ENCODE data around the gene RYR1. TPM values are rescaled to one million over a fixed set of nuclear protein-coding genes. Genes with fewer than 3 reads are reported as not detected.

Gene RYR1
- total and polyA plus RNA-seq, 10 of the 15 experiments (the other 5 are each of a cell fraction or from before 2014, with no cell fraction given), result under 0.01 to 0.32 (median 0.07) TPM; not detected in 1

DNA sequence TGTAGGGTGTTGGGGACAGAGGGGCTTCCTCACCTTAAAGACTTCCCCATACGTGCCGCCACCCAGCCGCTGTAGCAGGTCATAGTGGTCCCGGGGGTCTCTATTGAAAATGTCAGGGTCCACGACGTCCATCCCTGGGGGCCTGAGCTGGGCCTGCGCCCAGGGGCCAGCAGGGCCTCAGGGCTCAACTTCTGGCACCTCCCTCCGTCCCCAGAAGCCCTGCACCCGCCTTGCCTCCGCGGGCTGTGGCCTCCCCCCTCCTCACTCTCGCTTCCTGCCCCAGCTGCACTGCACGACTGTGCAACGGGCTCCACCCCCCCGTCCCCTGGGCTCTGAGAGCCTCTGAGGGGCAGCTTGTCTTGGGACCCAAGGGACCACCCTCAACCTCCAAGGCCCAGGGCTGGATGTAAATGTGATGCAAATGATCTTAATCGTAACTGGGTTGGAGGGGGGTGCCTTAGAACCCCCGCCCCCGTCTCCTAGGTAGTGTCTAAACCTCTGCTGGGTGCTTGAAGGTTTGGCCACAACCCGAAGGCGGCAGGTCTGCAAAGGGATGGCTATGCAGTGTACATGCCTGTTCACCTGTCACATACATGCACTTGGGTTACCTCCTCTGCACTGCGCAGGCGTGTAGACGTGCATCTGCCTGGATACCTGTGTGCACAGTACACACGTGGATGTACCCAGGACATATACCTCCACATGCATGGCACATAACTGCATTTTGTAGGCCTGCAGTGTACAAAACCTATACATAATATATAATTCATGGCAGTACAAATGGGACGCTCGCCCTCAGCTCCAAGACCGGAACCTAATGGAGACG, 184.5 kb downstream of the RYR1 start, which contains the start of gene MAP4K1 (continued):
- TF ChIP-seq JUND (IDR thresholded peaks at IDR 0.05; ENCODE audit: low read depth, low read length) (no peak), SMC3 (IDR thresholded peaks at IDR 0.05; ENCODE audit: borderline replicate concordance, low read length) (no peak; the same call in 1 of the 2 replicates), BMI1 (IDR thresholded peaks at IDR 0.05; ENCODE audit: borderline replicate concordance) (no peak), RBBP5 (conservative IDR thresholded peaks at IDR 0.05) (no peak), BACH1 (IDR thresholded peaks at IDR 0.05; ENCODE audit: borderline replicate concordance) (peak; percentile 48), CBX5 (IDR thresholded peaks at IDR 0.05; ENCODE audit: low read depth) (no peak), MYB (IDR thresholded peaks at IDR 0.05; ENCODE audit: borderline replicate concordance, low read depth, low read length) (no peak), NR2C2 (IDR thresholded peaks at IDR 0.05; ENCODE audit: borderline replicate concordance, control insufficient read depth, insufficient read length, low read depth) (no peak), SPI1 (IDR thresholded peaks at IDR 0.05; ENCODE audit: borderline replicate concordance, insufficient read depth, low read depth, low read length) (peak; percentile 48; the same call in 1 of the 2 replicates), SREBF1 (IDR thresholded peaks at IDR 0.05; ENCODE audit: low read length) (no peak), NFIC (IDR thresholded peaks at IDR 0.05; ENCODE audit: low read depth, low read length) (no peak), YY1 (IDR thresholded peaks at IDR 0.05; ENCODE audit: low read depth, low read length) (no peak), SP1 (IDR thresholded peaks at IDR 0.05; ENCODE audit: low read depth, low read length) (peak; percentile 64), USF2 (IDR thresholded peaks at IDR 0.05; ENCODE audit: borderline replicate concordance, low read depth, low read length) (no peak), ZBTB33 (IDR thresholded peaks at IDR 0.05) (no peak), MEF2A (IDR thresholded peaks at IDR 0.05; ENCODE audit: insufficient read depth, low read depth, low read length) (no peak), EED (IDR thresholded peaks at IDR 0.05; ENCODE audit: low read depth) (no peak), TCF12 (IDR thresholded peaks at IDR 0.05; ENCODE audit: low read depth, low read length) (peak; percentile 88), TAF1 (IDR thresholded peaks at IDR 0.05; ENCODE audit: borderline replicate concordance, low read depth, low read length) (no peak)
- TF ChIP-seq, protein P1, sequence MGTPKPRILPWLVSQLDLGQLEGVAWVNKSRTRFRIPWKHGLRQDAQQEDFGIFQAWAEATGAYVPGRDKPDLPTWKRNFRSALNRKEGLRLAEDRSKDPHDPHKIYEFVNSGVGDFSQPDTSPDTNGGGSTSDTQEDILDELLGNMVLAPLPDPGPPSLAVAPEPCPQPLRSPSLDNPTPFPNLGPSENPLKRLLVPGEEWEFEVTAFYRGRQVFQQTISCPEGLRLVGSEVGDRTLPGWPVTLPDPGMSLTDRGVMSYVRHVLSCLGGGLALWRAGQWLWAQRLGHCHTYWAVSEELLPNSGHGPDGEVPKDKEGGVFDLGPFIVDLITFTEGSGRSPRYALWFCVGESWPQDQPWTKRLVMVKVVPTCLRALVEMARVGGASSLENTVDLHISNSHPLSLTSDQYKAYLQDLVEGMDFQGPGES (IDR thresholded peaks at IDR 0.05), result no peak
- TF ChIP-seq, protein P2, sequence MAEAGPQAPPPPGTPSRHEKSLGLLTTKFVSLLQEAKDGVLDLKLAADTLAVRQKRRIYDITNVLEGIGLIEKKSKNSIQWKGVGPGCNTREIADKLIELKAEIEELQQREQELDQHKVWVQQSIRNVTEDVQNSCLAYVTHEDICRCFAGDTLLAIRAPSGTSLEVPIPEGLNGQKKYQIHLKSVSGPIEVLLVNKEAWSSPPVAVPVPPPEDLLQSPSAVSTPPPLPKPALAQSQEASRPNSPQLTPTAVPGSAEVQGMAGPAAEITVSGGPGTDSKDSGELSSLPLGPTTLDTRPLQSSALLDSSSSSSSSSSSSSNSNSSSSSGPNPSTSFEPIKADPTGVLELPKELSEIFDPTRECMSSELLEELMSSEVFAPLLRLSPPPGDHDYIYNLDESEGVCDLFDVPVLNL (IDR thresholded peaks at IDR 0.05; ENCODE audit: low read depth, low read length), result no peak
- TF ChIP-seq, protein P3, sequence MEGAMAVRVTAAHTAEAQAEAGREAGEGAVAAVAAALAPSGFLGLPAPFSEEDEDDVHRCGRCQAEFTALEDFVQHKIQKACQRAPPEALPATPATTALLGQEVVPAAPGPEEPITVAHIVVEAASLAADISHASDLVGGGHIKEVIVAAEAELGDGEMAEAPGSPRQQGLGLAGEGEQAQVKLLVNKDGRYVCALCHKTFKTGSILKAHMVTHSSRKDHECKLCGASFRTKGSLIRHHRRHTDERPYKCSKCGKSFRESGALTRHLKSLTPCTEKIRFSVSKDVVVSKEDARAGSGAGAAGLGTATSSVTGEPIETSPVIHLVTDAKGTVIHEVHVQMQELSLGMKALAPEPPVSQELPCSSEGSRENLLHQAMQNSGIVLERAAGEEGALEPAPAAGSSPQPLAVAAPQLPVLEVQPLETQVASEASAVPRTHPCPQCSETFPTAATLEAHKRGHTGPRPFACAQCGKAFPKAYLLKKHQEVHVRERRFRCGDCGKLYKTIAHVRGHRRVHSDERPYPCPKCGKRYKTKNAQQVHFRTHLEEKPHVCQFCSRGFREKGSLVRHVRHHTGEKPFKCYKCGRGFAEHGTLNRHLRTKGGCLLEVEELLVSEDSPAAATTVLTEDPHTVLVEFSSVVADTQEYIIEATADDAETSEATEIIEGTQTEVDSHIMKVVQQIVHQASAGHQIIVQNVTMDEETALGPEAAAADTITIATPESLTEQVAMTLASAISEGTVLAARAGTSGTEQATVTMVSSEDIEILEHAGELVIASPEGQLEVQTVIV (IDR thresholded peaks at IDR 0.05; ENCODE audit: borderline replicate concordance, partially characterized antibody), result peak; percentile 23
